IPS DF 6.9 (cell line): Measurements from ENCODE around the gene SLC23A2.

Experiments used
- DNase-seq: peaks from one replicate; pipeline ENCODE4 v3.0.0-alpha.2; 2013; ENCODE audit warnings: low read depth, low spot score
- H3K27ac ChIP-seq: one replicate; pipeline ENCODE4 v1.5.1; 2013; ENCODE audit warnings: low read length, control low read depth
- H3K27me3 ChIP-seq: 2 replicates; pipeline ENCODE4 v1.6.1; 2013; ENCODE audit warnings: mild to moderate bottlenecking, low read length; ENCODE audit not compliant: control insufficient read depth, insufficient read depth
- H3K36me3 ChIP-seq: 2 replicates; pipeline ENCODE4 v1.6.1; 2013; ENCODE audit warnings: low read length; ENCODE audit not compliant: control insufficient read depth, insufficient read depth
- H3K4me1 ChIP-seq: 2 replicates; pipeline ENCODE4 v1.6.1; 2013; ENCODE audit warnings: low read length; ENCODE audit not compliant: control insufficient read depth, insufficient read depth
- H3K4me3 ChIP-seq: 2 replicates; pipeline ENCODE4 v1.5.1; 2013; ENCODE audit warnings: mild to moderate bottlenecking, low read length
- H3K9me3 ChIP-seq: 2 replicates; pipeline ENCODE4 v1.6.1; 2013; ENCODE audit warnings: low read length, inconsistent platforms; ENCODE audit not compliant: control insufficient read depth, insufficient read depth
- WGBS: extraction: QIAGEN DNeasy Blood & Tissue Kit; methylation state at CpG from one replicate; pipeline ENCODE4 v1.1.7; 2013; ENCODE audit warnings: mixed read lengths, missing lambda C conversion rate; ENCODE audit not compliant: insufficient read length, insufficient coverage; 5-methylcytosine and 5-hydroxymethylcytosine counted together

The SLC23A2 gene

GRCh38 chr20:4950841-4951240 is 50.5 kb downstream of the SLC23A2 start:
- no peak overlapping the region for H3K4me3 ChIP-seq
- no peak overlapping the region for H3K27ac ChIP-seq
- no peaks in the 10 kb centered on the region for H3K9me3 ChIP-seq
- H3K36me3 ChIP-seq = no peaks in the 10 kb centered on the region
- no CpG with 5 or more reads among the region's 4 CpGs for WGBS
- no peak for DNase-seq
- peaks cover 4% of the 10 kb centered on the region; the same call in 1 of the 2 replicates for H3K4me1 ChIP-seq
- H3K27me3 ChIP-seq = no peaks in the 10 kb centered on the region

GRCh38 chr20:4950437-4950836 is 50.9 kb downstream of the SLC23A2 start:
- Histone ChIP-seq H3K27ac (no peak overlapping the region), H3K27me3 (no peaks in the 10 kb centered on the region), H3K4me1 (peaks cover 4% of the 10 kb centered on the region; the same call in 1 of the 2 replicates), H3K9me3 (no peaks in the 10 kb centered on the region), H3K36me3 (no peaks in the 10 kb centered on the region), H3K4me3 (no peak overlapping the region)
- WGBS = no CpG with 5 or more reads among the region's 3 CpGs
- no peak for DNase-seq

- Histone ChIP-seq H3K27ac (no peak overlapping the region), H3K27me3 (no peaks in the 10 kb centered on the region), H3K9me3 (no peaks in the 10 kb centered on the region), H3K4me1 (peaks cover 4% of the 10 kb centered on the region; the same call in 1 of the 2 replicates), H3K36me3 (no peaks in the 10 kb centered on the region), H3K4me3 (no peak overlapping the region)
- DNase-seq = no peak
- no CpG with 5 or more reads among the region's 6 CpGs for WGBS
Observed at GRCh38 chr20:4949833-4950178, 51.5 kb downstream of the SLC23A2 start.

DNA sequence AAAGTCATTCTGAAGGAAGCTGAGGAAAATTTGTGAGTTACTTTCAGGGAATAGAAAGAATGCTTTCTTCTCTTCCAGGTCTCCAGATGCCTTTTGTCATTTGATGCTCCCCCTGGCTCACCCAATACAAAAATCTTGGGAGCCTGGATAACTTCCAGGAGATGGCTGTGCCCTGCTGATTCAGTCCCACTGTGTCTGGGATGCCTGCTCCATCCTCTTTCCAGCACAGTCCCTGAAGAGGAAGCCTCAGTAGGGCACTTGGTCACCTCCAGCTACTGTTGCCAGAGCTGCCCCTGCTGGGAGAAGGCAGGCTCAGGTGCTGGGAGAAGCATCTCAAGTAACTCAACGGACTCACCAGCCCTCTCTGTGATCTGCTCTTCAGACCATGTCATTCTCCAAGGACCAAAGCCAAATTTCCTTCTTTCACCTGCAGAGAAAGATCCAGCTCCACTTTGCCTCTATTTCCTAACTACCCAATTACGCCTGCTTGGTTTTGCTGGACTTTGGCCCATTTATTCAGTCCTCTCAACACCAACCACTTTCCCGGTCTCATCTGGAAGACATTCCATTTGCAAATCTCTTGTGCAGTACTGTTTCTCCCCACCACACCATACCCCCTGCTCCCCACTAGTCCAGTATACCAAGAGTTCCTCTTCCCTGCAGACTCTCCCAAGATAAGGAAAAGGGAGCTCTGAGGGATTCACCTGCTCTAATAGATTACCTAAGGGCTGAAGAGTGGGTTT is 53.3 kb downstream of the SLC23A2 start:
- Histone ChIP-seq H3K4me3 (no peak overlapping the region), H3K27me3 (no peaks in the 10 kb centered on the region), H3K36me3 (no peaks in the 10 kb centered on the region), H3K9me3 (no peaks in the 10 kb centered on the region), H3K4me1 (peaks cover 4% of the 10 kb centered on the region; the same call in 1 of the 2 replicates), H3K27ac (no peak overlapping the region)
- WGBS = no CpG with 5 or more reads among the region's 3 CpGs
- DNase-seq = no peak

DNA sequence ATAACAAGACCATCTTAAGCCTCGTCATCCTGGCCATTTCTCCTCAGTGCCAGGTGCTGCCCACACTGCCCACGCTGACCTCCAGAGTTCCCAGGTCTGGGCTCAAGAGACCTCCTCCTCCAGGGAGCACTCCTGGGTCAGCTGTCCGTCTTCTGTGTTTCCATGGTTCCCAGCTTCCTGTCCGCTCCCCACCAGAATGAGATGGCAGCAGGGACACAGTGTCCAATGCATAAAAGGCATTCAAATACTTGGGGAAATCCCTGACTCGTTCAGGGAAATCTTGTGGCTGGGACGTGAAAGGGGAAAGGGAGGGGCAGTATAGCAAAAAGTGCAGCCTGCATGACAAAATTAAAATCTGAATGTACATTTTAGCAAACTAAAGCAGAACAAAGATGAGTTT is 54.3 kb downstream of the SLC23A2 start:
- H3K4me3 ChIP-seq = no peak overlapping the region
- H3K9me3 ChIP-seq = no peaks in the 10 kb centered on the region
- no peak for DNase-seq
- no peak overlapping the region for H3K27ac ChIP-seq
- no CpG with 5 or more reads among the region's 6 CpGs for WGBS
- H3K4me1 ChIP-seq = peaks cover 4% of the 10 kb centered on the region; the same call in 1 of the 2 replicates
- no peaks in the 10 kb centered on the region for H3K36me3 ChIP-seq
- no peaks in the 10 kb centered on the region for H3K27me3 ChIP-seq

DNA sequence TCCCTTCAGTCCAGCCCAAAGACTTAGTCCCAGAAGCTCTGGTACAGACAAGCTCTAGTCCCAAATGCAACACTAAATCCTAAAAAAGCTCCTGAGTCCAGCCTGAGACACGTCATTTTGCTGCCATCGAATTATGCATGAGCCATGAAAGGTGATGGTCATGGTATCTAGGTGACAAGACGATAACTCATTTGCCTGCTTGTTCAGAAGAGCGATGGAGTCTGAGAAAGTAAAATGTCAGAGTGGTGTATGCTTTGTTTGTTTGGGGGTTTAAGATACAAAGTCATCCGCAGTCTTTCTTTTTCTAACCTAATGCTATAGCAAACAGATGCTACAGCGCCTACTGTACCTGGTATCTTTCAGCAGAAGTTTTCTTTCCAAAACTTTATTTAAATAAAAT is 54.7 kb downstream of the SLC23A2 start:
- no peak for DNase-seq
- Histone ChIP-seq H3K4me3 (no peak overlapping the region), H3K9me3 (no peaks in the 10 kb centered on the region), H3K27ac (no peak overlapping the region), H3K4me1 (peaks cover 4% of the 10 kb centered on the region; the same call in 1 of the 2 replicates), H3K36me3 (no peaks in the 10 kb centered on the region), H3K27me3 (no peaks in the 10 kb centered on the region)
- no CpG with 5 or more reads among the region's 6 CpGs for WGBS

DNA sequence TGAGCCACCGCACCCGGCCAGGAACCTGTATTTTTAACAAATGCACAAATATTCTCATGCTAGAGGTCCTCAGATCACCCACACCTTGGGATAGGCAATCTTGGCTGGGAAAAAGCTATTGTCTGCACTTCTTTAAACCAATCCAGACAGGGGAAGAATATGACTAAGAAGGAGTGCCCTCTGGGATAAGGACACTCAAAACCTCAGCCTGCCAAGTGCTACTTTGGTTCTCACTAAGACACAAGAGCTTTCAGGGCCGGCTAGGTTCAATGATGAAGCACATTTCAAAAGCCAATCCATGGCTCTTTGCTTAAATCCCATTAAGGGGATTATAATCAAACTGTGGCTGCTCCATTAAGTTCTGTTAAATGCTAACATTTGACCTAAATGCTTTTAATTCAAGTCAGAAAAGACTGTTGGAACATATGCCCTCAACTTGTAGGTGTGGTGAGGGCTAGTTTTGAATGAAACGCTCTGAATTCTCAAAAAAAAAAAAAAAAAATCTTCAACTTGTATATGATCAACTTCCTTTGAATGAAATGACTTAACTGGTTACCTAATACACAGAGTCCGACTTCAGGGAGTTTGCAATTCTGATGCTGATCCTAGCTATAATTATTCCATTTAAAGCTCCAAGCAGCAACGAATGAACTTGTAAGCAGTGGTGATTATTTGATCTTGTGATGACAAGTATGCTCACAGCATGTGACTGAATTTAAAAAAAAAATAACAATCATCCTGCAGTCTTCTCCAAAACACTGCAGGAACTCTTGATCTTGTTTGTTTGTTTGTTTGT is 56.6 kb downstream of the SLC23A2 start:
- Histone ChIP-seq H3K36me3 (no peaks in the 10 kb centered on the region), H3K27ac (no peak overlapping the region), H3K4me3 (no peak overlapping the region), H3K4me1 (peaks cover 4% of the 10 kb centered on the region; the same call in 1 of the 2 replicates), H3K27me3 (no peaks in the 10 kb centered on the region), H3K9me3 (no peaks in the 10 kb centered on the region)
- no peak for DNase-seq
- no CpG with 5 or more reads among the region's 6 CpGs for WGBS

DNA sequence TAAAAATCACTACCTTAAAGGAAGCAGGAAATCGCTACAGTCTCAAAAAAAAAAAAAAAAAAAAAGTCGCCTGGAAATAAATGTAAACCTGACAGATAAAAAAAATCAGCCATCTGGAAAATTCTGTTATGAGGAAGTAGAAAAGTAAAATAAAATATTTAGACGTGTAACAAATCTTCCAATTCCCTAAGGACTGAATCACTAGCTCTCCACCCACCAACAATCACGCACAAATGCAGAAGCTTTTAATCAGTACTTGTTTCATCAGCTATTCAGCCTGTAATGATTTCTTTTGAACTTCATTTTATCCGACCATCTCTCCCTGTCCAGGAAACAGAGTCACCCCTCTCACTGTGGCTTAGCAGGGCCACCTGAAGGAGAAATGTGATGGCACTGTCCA is 59.0 kb downstream of the SLC23A2 start:
- Histone ChIP-seq H3K36me3 (no peaks in the 10 kb centered on the region), H3K9me3 (no peaks in the 10 kb centered on the region), H3K4me3 (no peak overlapping the region), H3K27ac (no peak overlapping the region), H3K4me1 (no peaks in the 10 kb centered on the region), H3K27me3 (no peaks in the 10 kb centered on the region)
- WGBS = no CpG with 5 or more reads among the region's 5 CpGs
- DNase-seq = no peak

- Histone ChIP-seq H3K36me3 (no peaks in the 10 kb centered on the region), H3K27me3 (no peaks in the 10 kb centered on the region), H3K27ac (no peak overlapping the region), H3K4me1 (no peaks in the 10 kb centered on the region), H3K4me3 (no peak overlapping the region), H3K9me3 (no peaks in the 10 kb centered on the region)
- no peak for DNase-seq
- no CpG with 5 or more reads among the region's 5 CpGs for WGBS
Observed at GRCh38 chr20:4937407-4938319, 63.6 kb downstream of the SLC23A2 start.

GRCh38 chr20:4936851-4937406 is 64.4 kb downstream of the SLC23A2 start:
- no CpG with 5 or more reads among the region's 12 CpGs for WGBS
- DNase-seq = no peak
- Histone ChIP-seq H3K36me3 (no peaks in the 10 kb centered on the region), H3K9me3 (no peaks in the 10 kb centered on the region), H3K27ac (no peak overlapping the region), H3K4me1 (no peaks in the 10 kb centered on the region), H3K4me3 (no peak overlapping the region), H3K27me3 (no peaks in the 10 kb centered on the region)
